ENCODE data around the gene PM20D2.

The PM20D2 gene

DNA sequence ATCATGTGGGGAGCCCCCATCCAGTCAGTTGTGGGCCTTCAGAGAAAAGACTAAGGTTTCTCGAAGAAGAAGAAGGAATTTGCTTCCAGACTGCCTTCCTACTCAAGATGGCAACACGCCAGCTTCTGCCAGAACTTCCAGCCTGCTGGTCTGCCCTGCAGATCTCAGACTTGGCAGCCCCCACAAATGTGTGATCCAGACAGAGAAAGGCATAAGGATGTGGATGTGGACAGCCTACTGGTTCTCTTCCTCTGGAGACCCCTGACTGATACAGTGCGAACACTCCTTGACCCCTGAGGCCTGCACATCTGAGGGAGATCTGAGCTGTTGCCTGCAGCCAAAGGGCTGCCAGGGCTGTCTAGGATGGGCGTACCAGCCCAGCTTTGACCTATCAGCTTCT, 62.7 kb downstream of the PM20D2 start:
- no peak for DNase-seq

DNA sequence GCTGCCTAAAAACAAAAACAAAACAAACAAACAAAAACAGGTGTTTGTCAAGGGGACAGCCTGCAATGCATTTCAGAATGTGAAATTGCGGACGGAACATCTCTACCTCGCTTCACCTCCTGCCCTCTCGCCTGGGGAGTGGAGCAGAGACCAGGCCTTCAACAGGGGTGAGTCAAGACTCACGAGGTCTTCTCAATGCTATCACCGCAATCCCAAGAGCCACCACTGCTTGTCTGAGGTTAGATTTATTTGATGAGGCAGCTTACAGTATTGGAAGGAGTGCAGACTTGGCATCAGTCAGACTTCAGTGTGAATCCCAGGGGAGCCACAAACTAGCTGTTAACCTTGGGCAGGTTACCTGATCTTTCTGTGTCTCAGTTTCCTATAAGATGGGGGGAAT, 63.6 kb downstream of the PM20D2 start:
- no peak for DNase-seq

DNA sequence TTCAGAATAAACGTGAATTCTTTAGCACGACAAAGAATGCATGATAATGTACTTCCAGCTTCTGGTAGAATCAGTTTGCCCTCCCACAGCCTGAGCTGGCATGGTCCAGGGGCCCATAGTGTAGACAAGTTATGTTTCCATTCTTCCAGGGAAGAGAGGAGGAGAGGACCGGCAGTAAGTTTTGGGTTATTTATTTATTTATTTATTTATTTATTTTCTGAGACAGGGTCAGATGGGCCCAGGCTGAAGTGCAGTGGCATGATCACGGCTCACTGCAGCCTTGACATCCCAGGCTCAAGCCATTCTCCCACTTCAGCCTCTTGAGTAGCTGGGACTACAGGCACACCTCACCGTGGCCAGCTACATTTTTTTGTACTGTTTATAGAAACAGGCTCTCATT, 66.6 kb downstream of the PM20D2 start:
- no peak for DNase-seq

DNA sequence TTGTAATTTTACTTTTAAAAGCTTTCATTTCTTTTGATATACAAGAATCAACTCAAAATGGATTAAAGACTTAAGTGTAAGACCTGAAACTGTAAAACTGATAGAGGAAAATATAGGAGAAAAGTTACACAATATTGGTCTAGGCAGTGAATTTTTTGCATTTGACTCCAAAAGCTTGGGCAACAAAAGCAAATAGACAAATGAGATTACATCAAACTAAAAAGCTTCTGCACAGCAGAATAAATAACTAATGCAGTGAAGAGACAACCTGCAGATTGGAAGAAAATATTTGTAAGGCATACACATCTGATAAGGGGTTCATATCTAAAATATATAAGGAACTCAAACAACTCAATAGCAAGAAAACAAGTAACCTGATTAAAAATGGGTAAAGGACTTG, 68.3 kb downstream of the PM20D2 start:
- DNase-seq = no peak
